ENCODE results near the gene NOTCH2. TPM values are rescaled to one million over a fixed set of nuclear protein-coding genes. Genes with fewer than 3 reads are reported as not detected.

Gene NOTCH2
- total and polyA plus RNA-seq, 9 of the 15 experiments (the other 6 are each of a cell fraction or from before 2014, with no cell fraction given): 0.04 to 1.2 (median 0.28) TPM; not detected in 1

DNA sequence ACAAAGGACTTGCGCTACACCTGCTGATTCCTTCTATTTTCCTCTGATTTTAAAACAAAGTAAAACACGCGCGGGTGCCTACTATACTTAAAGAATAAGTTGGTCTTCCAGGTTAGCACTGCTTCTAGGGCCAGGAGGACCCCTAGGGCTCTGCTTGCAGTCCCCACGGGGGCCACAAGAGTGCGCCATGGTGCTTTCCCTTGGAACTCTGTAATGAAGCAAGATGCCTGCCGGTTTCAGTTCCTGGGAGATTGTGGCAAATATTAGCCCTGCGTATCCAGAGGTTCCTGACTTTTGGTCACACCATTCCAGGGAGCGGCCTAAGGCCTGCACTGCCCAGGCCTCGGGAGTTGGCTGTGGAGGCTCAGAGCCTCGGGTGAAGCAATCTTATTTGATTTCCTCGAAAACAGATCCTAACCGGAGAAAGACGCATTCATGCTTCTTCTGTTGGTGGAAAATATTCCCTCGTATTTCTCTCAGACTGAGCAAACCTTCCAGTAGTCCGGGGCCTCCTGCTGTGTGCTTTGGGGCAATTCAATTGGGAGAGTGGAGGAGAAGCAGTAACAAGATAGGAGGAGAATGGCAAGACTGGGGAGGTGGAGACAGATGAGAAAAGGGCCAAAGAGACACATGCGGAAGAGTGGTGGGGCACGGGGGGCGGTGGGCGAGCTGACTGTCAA is 198.4 kb downstream of the NOTCH2 start (continued):
- TF ChIP-seq, protein P1, sequence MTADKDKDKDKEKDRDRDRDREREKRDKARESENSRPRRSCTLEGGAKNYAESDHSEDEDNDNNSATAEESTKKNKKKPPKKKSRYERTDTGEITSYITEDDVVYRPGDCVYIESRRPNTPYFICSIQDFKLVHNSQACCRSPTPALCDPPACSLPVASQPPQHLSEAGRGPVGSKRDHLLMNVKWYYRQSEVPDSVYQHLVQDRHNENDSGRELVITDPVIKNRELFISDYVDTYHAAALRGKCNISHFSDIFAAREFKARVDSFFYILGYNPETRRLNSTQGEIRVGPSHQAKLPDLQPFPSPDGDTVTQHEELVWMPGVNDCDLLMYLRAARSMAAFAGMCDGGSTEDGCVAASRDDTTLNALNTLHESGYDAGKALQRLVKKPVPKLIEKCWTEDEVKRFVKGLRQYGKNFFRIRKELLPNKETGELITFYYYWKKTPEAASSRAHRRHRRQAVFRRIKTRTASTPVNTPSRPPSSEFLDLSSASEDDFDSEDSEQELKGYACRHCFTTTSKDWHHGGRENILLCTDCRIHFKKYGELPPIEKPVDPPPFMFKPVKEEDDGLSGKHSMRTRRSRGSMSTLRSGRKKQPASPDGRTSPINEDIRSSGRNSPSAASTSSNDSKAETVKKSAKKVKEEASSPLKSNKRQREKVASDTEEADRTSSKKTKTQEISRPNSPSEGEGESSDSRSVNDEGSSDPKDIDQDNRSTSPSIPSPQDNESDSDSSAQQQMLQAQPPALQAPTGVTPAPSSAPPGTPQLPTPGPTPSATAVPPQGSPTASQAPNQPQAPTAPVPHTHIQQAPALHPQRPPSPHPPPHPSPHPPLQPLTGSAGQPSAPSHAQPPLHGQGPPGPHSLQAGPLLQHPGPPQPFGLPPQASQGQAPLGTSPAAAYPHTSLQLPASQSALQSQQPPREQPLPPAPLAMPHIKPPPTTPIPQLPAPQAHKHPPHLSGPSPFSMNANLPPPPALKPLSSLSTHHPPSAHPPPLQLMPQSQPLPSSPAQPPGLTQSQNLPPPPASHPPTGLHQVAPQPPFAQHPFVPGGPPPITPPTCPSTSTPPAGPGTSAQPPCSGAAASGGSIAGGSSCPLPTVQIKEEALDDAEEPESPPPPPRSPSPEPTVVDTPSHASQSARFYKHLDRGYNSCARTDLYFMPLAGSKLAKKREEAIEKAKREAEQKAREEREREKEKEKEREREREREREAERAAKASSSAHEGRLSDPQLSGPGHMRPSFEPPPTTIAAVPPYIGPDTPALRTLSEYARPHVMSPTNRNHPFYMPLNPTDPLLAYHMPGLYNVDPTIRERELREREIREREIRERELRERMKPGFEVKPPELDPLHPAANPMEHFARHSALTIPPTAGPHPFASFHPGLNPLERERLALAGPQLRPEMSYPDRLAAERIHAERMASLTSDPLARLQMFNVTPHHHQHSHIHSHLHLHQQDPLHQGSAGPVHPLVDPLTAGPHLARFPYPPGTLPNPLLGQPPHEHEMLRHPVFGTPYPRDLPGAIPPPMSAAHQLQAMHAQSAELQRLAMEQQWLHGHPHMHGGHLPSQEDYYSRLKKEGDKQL (CRISPR knock-in tag; IDR thresholded peaks at IDR 0.05; ENCODE audit: borderline replicate concordance): no peak
- TF ChIP-seq ZBTB1 (CRISPR knock-in tag; IDR thresholded peaks at IDR 0.05; ENCODE audit: borderline replicate concordance, low read depth) (no peak), KAT8 (IDR thresholded peaks at IDR 0.05; ENCODE audit: low read depth) (no peak), ZNF77 (CRISPR knock-in tag; IDR thresholded peaks at IDR 0.05) (no peak), MYC (IDR thresholded peaks at IDR 0.05; ENCODE audit: low read depth, low read length) (peak; percentile 46; the same call in 1 of the 2 replicates), MYC (CRISPR knock-in tag; IDR thresholded peaks at IDR 0.05; ENCODE audit: borderline replicate concordance, low read depth) (no peak), TCF3 (CRISPR knock-in tag; IDR thresholded peaks at IDR 0.05) (no peak), SAP30 (IDR thresholded peaks at IDR 0.05; ENCODE audit: borderline replicate concordance, insufficient read depth, low read depth, low read length, poor library complexity, severe bottlenecking) (no peak), ZNF76 (CRISPR knock-in tag; IDR thresholded peaks at IDR 0.05; ENCODE audit: borderline replicate concordance) (no peak), PHF8 (IDR thresholded peaks at IDR 0.05; ENCODE audit: borderline replicate concordance, low read length) (no peak), ZNF316 (IDR thresholded peaks at IDR 0.05) (no peak), SP1 (CRISPR knock-in tag; IDR thresholded peaks at IDR 0.05) (no peak), HEY1 (CRISPR knock-in tag; IDR thresholded peaks at IDR 0.05; ENCODE audit: borderline replicate concordance) (no peak), BDP1 (IDR thresholded peaks at IDR 0.05; ENCODE audit: insufficient read depth, insufficient read length) (no peak), STAG1 (CRISPR knock-in tag; IDR thresholded peaks at IDR 0.05; ENCODE audit: borderline replicate concordance) (peak; percentile 61; the same call in 1 of the 2 replicates), CTBP1 (IDR thresholded peaks at IDR 0.05; ENCODE audit: borderline replicate concordance) (peak; percentile 29; the same call in 1 of the 2 replicates), ERF (CRISPR knock-in tag; IDR thresholded peaks at IDR 0.05) (no peak), GATAD2B (IDR thresholded peaks at IDR 0.05; ENCODE audit: borderline replicate concordance) (no peak)
- TF ChIP-seq, protein P2, sequence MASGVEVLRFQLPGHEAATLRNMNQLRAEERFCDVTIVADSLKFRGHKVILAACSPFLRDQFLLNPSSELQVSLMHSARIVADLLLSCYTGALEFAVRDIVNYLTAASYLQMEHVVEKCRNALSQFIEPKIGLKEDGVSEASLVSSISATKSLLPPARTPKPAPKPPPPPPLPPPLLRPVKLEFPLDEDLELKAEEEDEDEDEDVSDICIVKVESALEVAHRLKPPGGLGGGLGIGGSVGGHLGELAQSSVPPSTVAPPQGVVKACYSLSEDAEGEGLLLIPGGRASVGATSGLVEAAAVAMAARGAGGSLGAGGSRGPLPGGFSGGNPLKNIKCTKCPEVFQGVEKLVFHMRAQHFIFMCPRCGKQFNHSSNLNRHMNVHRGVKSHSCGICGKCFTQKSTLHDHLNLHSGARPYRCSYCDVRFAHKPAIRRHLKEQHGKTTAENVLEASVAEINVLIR (CRISPR knock-in tag; IDR thresholded peaks at IDR 0.05): no peak
- TF ChIP-seq, protein P3, sequence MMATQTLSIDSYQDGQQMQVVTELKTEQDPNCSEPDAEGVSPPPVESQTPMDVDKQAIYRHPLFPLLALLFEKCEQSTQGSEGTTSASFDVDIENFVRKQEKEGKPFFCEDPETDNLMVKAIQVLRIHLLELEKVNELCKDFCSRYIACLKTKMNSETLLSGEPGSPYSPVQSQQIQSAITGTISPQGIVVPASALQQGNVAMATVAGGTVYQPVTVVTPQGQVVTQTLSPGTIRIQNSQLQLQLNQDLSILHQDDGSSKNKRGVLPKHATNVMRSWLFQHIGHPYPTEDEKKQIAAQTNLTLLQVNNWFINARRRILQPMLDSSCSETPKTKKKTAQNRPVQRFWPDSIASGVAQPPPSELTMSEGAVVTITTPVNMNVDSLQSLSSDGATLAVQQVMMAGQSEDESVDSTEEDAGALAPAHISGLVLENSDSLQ (IDR thresholded peaks at IDR 0.05): no peak

All from K562 (cell line).